ENCODE results near the gene NDRG3. TPM values are rescaled to one million over a fixed set of nuclear protein-coding genes. Genes with fewer than 3 reads are reported as not detected.
"Not testable (repeated sequence)": the region's sequence is repeated elsewhere in the genome, so short reads cannot be mapped to it uniquely, and the experiment has no call there.

NDRG3 gene
- total RNA-seq, 2 experiments from 2014 or later: 16.3 to 17.1 TPM

DNA sequence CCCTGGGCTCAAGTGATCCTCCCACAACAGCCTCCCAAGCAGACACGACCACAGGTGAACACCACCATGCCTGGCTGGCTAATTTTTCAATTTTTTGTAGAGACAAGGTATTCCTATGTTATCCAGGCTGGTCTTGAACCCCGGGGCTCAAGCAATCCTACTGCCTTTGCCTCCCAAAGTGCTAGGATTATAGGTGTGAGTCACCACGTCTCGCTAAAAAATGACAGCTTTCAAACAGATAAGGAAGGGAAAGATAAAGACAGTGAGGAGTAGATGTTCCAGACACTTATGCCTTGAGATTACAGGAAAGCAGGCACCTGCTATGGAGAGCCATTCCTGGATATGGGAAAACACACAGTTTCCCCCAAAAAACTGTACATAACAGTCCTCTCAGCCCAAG lies 58.9 kb downstream of the NDRG3 start:
- Mint-ChIP-seq H3K27ac (no peak overlapping the region), H3K27me3 (no peaks in the 10 kb centered on the region), H3K4me3 (no peak overlapping the region), H3K4me1 (peaks cover 5% of the 10 kb centered on the region), H3K9me3 (no peaks in the 10 kb centered on the region), H3K36me3 (no peaks in the 10 kb centered on the region)
- DNase-seq: no peak

DNA sequence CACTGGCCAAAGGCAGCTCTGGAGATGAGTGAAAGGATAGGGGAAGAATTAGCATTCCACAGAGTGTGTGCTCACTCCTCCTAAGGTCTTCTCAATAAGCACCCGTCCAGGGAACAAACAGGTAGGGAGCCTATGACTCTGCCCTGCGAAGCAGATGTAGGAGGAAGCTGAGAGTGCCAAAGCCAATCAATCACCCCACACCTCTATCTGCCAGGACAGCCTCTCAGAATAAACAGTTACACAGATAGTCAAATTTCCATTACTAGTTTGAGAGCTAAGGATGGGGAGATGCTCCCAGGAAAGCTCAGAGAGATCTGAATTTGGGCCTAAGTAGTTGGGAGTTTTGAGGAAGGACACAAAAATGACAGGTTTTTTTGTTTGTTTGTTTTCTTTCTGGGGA lies 59.4 kb downstream of the NDRG3 start:
- Mint-ChIP-seq H3K27ac (no peak overlapping the region), H3K36me3 (no peaks in the 10 kb centered on the region), H3K9me3 (no peaks in the 10 kb centered on the region), H3K4me1 (peaks cover 5% of the 10 kb centered on the region), H3K4me3 (no peak overlapping the region), H3K27me3 (no peaks in the 10 kb centered on the region)
- no peak for DNase-seq

DNA sequence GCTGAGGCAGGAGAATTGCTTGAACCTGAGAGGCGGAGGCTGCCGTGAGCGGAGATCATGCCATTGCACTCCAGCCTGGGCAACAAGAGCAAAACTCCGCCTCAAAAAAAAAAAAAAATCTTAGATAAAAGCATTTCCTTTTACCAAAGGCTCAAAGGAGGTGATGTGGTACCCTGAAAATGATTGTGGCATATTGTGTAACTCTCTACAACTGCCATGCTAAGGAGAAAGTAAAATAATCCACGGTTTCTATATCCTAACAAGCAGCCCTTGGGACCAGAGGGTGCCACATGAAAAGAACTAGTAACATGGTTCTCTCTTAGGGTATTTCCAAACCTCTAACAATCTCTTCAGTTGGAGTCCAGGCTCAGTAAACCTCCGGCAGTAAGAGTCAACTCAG lies 61.1 kb downstream of the NDRG3 start:
- H3K27me3 Mint-ChIP-seq: no peaks in the 10 kb centered on the region
- H3K27ac Mint-ChIP-seq: no peak overlapping the region
- H3K4me3 Mint-ChIP-seq: no peak overlapping the region
- peaks cover 5% of the 10 kb centered on the region for H3K4me1 Mint-ChIP-seq
- no peak for DNase-seq
- H3K36me3 Mint-ChIP-seq: no peaks in the 10 kb centered on the region
- no peaks in the 10 kb centered on the region for H3K9me3 Mint-ChIP-seq

DNA sequence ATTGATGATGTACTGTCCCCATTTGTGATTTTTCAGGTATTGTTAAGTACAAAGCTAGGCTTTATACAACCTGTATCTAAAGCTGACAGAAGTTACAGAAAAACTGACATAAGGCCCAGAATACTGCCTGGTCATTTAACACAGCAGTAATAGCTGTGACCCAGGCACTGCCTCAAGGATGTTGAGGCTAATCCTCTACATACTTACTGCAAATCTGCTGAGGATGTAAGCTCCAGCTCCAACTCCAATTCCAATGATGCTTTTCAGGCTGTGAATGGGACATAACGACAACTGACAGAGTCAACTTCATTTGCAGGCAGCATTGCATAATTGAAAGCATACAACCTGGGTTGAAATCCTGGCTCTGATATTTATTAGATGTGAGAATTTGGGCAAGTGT lies 63.6 kb downstream of the NDRG3 start:
- no peak for DNase-seq
- Mint-ChIP-seq H3K27me3 (no peaks in the 10 kb centered on the region), H3K4me3 (no peak overlapping the region), H3K9me3 (no peaks in the 10 kb centered on the region), H3K27ac (no peak overlapping the region), H3K4me1 (peaks cover 5% of the 10 kb centered on the region), H3K36me3 (peaks cover 4% of the 10 kb centered on the region)

DNA sequence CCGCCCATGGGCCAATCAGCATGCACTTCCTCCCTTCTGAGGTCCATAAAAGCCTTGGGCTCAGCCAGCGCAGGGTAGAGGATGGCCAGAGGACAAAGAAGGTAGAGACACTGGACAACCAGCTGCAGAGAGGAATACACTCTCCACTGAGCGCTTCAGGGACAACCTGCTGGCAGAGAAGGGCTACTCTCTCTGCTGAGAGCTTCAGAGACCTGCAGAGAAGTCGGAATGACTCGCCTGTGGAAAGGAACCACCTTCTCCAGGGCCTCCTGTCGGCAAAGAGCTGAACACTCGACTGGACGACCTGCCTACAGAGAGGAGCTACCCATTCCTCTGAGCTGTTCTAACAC lies 68.5 kb downstream of the NDRG3 start:
- Mint-ChIP-seq H3K36me3 (peaks cover 4% of the 10 kb centered on the region), H3K9me3 (no peaks in the 10 kb centered on the region), H3K4me1 (no peaks in the 10 kb centered on the region), H3K27me3 (no peaks in the 10 kb centered on the region), H3K4me3 (no peak overlapping the region), H3K27ac (no peak overlapping the region)
- no peak for DNase-seq

DNA sequence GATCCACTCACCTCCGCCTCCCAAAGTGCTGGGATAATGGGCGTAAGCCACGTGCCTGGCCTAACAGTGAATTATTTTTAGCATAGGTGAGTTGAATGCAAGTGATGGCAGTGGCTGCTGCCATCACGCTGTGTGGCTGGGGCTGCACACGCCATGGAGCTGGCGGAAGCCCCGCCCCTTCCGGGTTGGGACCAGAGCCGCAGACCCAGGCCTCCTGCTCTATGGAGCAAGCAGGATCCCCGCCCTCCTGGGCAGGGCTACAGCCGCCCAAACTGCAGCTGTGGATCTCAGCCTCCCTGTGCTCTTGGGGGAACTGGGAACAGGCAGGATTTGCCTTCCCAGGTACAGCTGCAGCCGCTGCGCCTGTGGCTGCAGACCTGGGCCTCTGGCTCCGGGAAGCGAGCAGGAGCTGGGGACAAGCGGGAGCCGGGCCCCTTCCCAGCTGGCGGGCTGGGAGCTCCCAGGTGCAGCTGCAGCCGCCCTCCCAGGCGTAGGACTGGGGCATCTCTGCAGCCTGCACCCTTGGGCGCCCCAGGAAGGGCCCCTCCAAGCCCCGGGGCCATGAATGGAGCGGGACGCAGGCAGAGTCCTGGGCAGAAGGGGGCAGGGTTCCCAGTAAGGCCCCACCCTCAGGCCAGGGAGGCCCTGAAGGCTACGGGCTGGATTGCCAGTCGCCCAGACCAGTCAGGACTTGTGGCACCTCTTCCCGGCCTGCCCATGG lies 69.0 kb downstream of the NDRG3 start:
- H3K4me1 Mint-ChIP-seq: no peaks in the 10 kb centered on the region
- no peaks in the 10 kb centered on the region for H3K27me3 Mint-ChIP-seq
- no peak for DNase-seq
- H3K4me3 Mint-ChIP-seq: no peak overlapping the region
- H3K9me3 Mint-ChIP-seq: no peaks in the 10 kb centered on the region
- peaks cover 4% of the 10 kb centered on the region for H3K36me3 Mint-ChIP-seq
- H3K27ac Mint-ChIP-seq: no peak overlapping the region

DNA sequence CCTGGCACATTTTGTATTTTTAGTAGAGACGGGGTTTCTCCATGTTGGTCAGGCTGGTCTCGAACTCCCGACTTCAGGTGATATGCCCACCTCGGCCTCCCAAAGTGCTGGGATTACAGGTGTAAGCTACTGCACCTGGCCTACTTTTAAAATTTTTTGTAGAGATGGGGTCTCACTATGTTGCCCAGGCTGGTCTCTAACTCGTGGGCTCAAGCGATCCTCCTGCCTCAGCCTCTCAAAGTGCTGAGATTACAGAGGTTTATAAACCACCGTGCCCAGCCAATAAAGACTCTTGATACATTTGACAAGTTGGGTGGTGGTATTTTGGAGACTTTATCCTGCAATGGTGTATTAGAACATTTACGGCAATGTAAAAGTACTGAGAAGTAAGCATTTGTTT lies 70.3 kb downstream of the NDRG3 start:
- not testable (repeated sequence) for DNase-seq, H3K27ac Mint-ChIP-seq, H3K4me3 Mint-ChIP-seq, H3K4me1 Mint-ChIP-seq, H3K27me3 Mint-ChIP-seq, H3K9me3 Mint-ChIP-seq, H3K36me3 Mint-ChIP-seq

DNA sequence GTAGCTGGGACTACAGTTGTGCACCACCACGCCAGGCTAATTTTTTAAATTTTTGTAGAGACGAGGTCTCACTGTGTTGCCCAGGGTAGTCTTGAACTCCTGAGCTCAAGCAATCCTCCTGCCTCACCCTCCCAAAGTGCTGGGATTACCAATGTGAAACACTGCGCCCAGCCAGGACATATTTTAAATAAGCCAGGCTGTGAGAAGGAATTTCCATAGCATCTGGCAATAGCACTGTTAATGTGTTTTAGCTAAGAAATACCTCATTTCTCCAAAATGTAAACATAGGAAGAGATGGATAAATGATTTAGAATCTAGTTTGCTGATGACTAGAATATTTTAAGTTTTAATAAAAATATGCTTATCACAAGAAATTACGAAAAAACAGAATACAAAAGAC lies 72.9 kb downstream of the NDRG3 start:
- no peaks in the 10 kb centered on the region for H3K4me1 Mint-ChIP-seq
- peaks cover 4% of the 10 kb centered on the region for H3K36me3 Mint-ChIP-seq
- H3K4me3 Mint-ChIP-seq: no peak overlapping the region
- H3K9me3 Mint-ChIP-seq: no peaks in the 10 kb centered on the region
- DNase-seq: no peak
- H3K27me3 Mint-ChIP-seq: no peaks in the 10 kb centered on the region
- no peak overlapping the region for H3K27ac Mint-ChIP-seq

DNA sequence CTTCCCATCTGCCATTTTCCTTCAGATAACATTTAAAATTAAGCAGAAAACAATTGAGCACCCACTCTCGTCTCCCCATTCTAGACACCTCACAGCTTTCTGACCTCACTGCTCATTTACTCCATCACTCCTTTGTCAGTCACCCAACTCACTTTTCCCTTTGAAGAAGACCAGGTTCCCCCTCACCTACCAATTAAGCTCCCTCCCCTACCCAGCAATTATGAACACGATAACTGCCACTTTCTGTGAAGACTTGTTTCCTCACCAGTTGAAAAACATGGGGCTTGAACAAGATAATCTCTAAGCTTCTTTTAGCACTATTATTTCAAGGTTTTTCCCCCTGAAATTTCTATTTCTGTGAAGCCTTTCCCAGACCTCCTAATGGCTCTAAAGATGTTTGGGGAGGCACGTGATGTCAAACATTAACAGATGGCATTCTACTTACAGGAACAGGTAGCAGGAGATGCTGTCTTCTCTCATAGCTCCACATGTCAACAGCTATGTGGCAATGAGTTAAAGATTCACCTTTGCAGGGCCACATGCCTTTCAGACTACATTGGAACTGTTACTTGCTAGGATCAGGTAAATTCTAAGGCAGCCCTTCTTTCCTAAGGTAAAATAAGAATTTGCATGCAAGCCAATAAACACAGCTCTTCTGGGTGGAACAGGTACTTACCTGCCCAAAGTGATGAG lies 75.1 kb downstream of the NDRG3 start:
- no peak for DNase-seq
- Mint-ChIP-seq H3K4me1 (no peaks in the 10 kb centered on the region), H3K9me3 (no peaks in the 10 kb centered on the region), H3K36me3 (peaks cover 1% of the 10 kb centered on the region), H3K4me3 (no peak overlapping the region), H3K27me3 (no peaks in the 10 kb centered on the region), H3K27ac (no peak overlapping the region)

DNA sequence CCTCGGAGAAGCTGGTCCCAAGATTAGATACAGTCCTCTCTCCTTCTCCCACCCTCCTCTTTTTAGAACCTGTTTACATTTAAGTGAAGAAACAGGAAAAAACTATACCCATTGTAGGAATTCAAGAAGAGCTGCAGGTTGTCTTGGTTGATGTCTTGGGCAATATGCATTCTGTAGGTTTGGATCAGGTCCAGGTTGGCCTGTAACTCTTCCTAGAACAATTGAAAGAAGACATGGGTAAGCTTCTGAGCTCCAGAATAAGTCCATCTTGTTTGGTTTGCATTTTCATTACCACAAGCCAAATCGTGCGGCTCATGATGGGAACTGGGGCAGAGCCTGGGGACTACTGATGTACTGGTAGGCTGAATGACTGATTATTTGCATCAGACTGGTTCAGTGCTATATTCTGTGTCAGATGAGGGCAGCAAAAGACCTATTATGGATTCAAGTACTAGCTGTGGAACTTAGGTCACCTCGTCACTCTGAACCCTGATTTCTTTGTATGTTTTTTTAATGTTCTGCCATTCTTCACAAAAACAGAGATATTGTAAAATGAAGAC lies 79.6 kb downstream of the NDRG3 start:
- no peak overlapping the region for H3K27ac Mint-ChIP-seq
- H3K4me3 Mint-ChIP-seq: no peak overlapping the region
- H3K27me3 Mint-ChIP-seq: no peaks in the 10 kb centered on the region
- peaks cover 1% of the 10 kb centered on the region for H3K36me3 Mint-ChIP-seq
- no peaks in the 10 kb centered on the region for H3K9me3 Mint-ChIP-seq
- H3K4me1 Mint-ChIP-seq: no peaks in the 10 kb centered on the region
- DNase-seq: no peak

DNA sequence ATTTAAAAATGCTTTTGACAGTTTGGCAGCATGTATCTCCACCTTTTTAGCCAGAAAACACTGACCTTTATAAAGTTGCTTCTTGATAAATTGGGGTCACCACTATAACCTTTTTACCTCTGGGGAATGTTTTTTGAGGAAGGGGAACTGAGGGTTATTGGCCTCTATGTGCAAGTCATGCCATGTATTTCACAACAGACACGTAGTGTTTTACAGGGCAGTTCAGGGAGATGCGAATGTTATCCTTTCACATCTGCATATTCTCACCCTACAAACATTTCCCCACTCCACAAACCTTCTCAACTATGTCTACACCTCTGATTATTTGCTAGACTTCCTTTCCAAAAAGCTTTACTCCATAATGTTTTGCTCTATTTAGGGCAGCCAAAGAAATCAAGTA lies 82.9 kb downstream of the NDRG3 start:
- Mint-ChIP-seq H3K27me3 (no peaks in the 10 kb centered on the region), H3K4me3 (no peak overlapping the region), H3K27ac (no peak overlapping the region), H3K9me3 (peaks cover 1% of the 10 kb centered on the region), H3K4me1 (peaks cover 10% of the 10 kb centered on the region), H3K36me3 (peaks cover 10% of the 10 kb centered on the region)
- DNase-seq: no peak

DNA sequence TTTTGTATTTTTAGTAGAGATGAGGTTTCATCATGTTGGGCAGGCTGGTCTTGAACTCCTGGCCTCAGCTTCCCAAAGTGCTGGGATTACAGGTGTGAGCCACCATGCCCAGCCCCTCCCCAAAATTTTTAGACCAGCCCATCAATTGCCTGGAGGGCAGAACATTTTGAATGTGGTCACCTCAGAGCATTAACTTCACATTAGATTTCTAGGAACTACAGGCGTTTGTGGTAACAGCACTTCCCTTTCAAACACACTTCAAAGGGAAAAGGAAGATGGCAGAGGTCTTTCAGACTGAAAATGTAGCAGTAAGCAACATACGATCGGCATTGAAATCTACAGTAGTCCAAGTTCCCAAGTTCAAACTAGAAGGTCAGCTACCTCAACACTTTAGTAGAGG lies 87.6 kb downstream of the NDRG3 start:
- peak overlapping the region; percentile 34 for H3K4me3 Mint-ChIP-seq
- H3K27me3 Mint-ChIP-seq: no peaks in the 10 kb centered on the region
- peaks cover 1% of the 10 kb centered on the region for H3K9me3 Mint-ChIP-seq
- H3K4me1 Mint-ChIP-seq: peaks cover 16% of the 10 kb centered on the region
- peaks cover 14% of the 10 kb centered on the region for H3K36me3 Mint-ChIP-seq
- DNase-seq: no peak
- H3K27ac Mint-ChIP-seq: peak overlapping the region; percentile 71

DNA sequence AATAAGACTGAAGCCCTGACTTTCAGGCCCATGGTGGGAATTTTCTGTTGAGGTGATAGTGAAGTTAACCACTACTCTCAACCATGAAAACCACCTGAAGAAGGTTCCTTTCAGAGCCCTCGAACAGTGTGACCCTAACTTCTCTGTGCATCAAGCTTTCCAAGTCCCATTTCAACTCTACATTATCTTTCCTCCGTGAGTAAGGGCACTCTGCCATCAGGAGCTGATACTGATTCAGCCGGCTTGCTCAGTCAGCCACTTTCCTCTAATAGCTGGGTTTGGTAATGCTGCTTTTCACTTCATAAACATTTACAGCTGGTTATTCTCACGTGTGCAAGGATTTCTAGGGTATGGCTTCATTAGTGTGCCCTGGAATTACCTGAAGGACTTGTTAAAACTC lies 89.2 kb downstream of the NDRG3 start:
- Mint-ChIP-seq H3K4me1 (peaks cover 16% of the 10 kb centered on the region), H3K27me3 (no peaks in the 10 kb centered on the region), H3K9me3 (peaks cover 1% of the 10 kb centered on the region), H3K36me3 (peaks cover 14% of the 10 kb centered on the region), H3K4me3 (no peak overlapping the region), H3K27ac (no peak overlapping the region)
- no peak for DNase-seq

DNA sequence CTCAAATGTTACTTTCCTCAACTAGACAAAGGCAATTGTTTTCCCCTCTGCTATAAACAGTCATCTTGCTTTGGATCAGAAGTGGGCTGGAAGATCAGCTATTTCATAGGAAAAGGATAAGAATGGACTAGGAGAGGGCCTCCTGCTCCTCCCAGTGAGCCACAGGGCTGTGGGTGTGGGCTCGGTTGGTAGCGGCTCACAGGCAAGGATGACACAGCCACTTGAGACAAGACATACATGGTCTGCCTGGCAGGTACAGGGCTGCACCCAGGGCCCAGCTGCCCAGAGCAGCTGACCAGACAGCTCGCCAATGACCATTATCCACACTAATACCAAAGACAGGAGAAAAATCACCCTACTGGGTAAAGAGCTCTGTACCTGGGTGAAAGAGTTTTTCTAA lies 90.9 kb downstream of the NDRG3 start:
- H3K9me3 Mint-ChIP-seq: peaks cover 1% of the 10 kb centered on the region
- H3K36me3 Mint-ChIP-seq: peaks cover 11% of the 10 kb centered on the region
- no peak overlapping the region for H3K4me3 Mint-ChIP-seq
- no peak overlapping the region for H3K27ac Mint-ChIP-seq
- H3K4me1 Mint-ChIP-seq: peaks cover 16% of the 10 kb centered on the region
- DNase-seq: no peak
- H3K27me3 Mint-ChIP-seq: no peaks in the 10 kb centered on the region

DNA sequence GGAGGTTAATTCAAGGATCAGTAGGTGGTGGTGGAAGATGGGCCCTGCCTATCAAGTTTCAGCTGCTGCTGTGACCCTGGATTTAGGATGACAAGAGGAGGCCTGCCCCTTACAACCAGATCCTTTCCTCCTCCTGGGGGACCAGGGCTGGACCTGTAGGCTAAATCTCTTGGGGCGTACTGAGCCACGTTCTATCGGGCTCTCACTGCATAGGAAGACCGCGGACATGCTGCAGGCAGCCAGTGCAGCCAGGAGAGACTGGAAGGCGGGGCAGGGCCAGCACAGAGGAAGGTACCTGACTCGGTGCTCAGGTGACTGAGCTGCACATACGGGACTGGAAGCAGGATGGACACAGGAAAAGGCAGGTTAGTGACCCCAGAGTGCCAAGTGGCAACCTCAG lies 91.4 kb downstream of the NDRG3 start:
- no peaks in the 10 kb centered on the region for H3K27me3 Mint-ChIP-seq
- no peak overlapping the region for H3K4me3 Mint-ChIP-seq
- H3K9me3 Mint-ChIP-seq: peaks cover 1% of the 10 kb centered on the region
- DNase-seq: no peak
- H3K27ac Mint-ChIP-seq: no peak overlapping the region
- H3K36me3 Mint-ChIP-seq: peaks cover 11% of the 10 kb centered on the region
- peaks cover 16% of the 10 kb centered on the region for H3K4me1 Mint-ChIP-seq

DNA sequence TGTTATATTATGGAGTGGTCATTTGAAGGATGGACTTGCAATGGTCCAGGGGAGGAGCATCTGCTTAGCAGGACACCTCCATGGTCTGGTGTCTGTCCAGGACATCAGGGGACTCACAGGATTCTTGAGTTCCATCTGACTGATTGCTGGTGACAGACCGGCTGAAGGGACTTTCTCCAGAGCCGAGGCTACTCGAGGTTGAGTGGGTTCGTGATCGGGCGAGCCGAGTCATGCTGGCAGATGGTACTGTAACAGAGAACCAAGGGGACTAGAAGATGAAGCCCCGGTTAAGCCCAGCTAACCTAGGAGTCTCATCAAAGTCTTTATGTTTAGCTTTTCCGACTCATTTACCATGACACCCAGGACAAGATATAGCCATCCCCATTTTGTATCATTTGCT lies 92.4 kb downstream of the NDRG3 start:
- no peak overlapping the region for H3K4me3 Mint-ChIP-seq
- no peak overlapping the region for H3K27ac Mint-ChIP-seq
- H3K27me3 Mint-ChIP-seq: no peaks in the 10 kb centered on the region
- no peak for DNase-seq
- H3K9me3 Mint-ChIP-seq: peaks cover 1% of the 10 kb centered on the region
- H3K36me3 Mint-ChIP-seq: peaks cover 10% of the 10 kb centered on the region
- H3K4me1 Mint-ChIP-seq: peaks cover 10% of the 10 kb centered on the region
